Measurements from ENCODE around the gene RELN.

RELN gene

DNA sequence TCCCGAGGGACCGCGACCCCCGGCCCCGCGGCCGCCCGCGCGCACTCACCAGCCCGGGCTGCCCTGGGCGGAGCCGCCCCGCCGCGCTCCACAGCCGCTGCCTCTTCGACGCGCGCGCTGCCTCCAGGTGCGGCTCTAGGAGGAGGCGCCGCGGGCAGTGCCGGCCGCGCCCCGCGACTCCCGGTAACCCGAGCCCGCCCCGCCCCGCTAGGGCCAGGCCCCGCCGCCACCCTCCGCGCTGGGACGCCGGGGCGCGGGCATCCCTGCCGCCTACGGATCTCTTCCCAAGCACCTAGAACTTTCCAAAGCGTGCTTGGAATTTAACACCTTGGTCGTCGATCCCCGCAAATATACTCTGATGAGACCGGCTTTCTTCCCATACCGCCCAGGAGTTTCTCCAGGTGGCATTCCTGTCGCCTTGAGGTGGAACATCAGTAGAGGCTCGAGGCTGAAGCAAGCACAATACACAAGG lies 543.4 kb downstream of the RELN start, which contains the start of gene SLC26A5:
TSS of gene SLC26A5 (minus strand) at position 159 of the 472 bp plus-strand sequence. CDS start 24,693 bp downstream, outside the sequence.
- DNase-seq, result no peak

- no peak for DNase-seq
These were observed 544.0 kb downstream of the RELN start for GRCh38 chr7:103445228-103446048.

- no peak for DNase-seq
These were observed 549.8 kb downstream of the RELN start for GRCh38 chr7:103439661-103440060.

GRCh38 chr7:103437623-103438022 lies 551.8 kb downstream of the RELN start:
- DNase-seq, result no peak

- no peak for DNase-seq
These were observed 556.7 kb downstream of the RELN start for GRCh38 chr7:103432712-103433111.

- DNase-seq, result no peak
These were observed 564.3 kb downstream of the RELN start for GRCh38 chr7:103425177-103425576.

DNA sequence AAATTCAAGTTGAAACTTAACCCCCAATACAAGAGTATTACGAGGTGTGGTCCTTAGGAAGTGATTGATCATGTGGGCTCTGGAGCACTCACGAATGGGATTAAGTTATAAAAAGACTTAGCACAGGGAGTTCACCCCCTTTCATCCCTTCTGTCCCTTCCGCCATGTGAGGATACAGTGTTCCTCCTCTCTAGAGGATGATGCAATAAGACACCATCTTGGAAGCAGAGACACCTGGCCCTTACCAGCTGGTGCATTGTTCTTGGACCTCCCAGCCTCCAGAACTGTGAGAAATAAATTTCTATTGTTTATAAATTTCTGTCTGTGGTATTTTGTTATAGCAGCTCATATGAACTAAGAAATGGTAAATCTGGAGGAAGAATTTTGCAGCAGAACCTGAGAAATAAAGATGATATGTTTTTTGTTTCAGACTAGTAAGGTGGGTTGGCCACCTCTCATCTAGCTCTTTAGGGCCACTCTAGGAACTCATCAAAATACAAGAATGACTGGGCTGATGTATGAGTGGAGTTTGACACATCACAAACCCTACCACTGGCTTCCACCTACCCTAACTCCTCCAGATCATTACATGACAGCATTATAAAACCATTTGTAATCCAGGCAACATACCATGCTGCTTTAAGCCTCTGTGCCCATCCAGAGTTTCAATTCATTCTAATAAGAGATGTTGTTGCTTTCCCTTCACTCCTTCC lies 565.8 kb downstream of the RELN start:
- DNase-seq, result no peak
